HG02759 (cell line): ENCODE measurements around the gene MYLK.
"Not testable (repeated sequence)": the region's sequence is repeated elsewhere in the genome, so short reads cannot be mapped to it uniquely, and the experiment has no call there.

Experiments
- ATAC-seq: cut with Tn5 transposase; IDR thresholded peaks from one replicate; pipeline ENCODE4 v1.9.1; 2021; ENCODE audit warnings: mild to moderate bottlenecking, moderate library complexity; ENCODE audit not compliant: unreplicated experiment

Gene MYLK

DNA sequence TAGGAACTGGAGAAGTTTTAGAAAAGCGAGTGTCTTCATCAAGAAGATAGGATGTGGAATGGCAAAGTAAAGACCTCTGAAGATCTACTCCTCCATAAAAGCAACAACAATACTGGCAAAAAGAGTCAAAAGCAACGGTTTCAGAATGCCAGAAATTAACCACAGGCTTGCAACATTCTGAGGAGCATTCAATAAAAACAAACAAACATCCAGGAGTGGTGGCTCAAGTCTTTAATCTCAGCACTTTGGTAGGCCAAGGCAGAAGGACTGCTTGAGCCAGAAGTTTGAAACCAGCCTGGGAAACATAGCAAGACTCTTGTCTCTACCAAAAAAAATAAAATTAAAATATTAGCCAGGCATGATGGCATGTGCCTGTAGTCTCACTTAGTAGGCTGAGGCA is 156.1 kb downstream of the MYLK start:
- no peak for ATAC-seq

DNA sequence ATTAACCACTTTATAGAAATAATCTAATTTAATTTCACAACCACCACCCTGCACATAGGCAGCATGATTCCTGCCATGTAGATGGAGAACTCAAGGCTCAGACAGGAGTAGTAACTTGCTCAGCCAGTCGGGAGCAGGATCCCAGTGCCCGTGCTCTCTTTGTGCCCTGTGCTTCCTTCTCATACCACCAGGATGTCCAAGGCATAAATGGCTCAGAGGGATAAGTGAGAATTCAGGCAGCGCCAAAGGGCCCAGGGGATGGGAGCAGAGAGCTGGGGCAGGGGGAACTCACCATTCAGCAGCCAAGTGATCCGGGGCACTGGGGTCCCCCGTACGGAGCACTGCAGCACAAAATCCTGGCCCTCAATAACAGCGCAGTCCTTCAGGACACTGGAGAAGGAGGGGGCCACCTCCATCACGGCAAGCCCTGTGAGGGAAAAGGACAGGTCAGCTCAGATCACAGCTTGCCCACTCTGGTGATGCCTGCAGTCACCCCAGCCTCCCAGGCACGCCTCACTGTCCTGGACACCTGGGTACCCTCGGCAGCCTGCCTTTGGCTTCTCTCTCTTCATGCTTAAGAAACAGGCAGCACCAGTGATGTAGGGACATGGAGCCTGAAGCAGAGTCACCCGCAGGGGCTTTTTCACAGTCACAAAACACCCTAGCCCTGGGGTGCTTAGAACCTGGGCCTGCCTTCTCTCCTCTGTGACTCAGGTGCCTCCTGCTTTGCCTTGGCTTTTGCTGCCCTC is 158.3 kb downstream of the MYLK start:
- ATAC-seq, result no peak

DNA sequence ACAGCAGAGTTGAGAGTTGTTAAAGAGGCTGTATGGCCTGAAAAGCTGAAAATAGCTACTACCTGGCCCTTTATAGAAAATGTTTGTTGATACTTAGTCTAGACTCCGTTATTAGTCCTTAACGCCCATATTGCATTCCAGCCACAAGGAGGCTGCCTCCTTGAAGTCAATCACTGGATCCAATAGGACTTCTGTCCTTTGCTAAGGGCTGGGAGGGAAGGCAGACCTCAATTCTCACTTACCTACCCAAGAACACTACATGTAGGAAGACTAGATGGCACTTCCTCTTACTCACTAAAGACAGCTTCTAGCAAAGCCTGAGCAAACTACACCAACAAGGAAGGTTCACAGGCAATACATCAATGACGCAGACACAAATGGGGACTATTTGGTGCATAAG is 159.8 kb downstream of the MYLK start:
- no peak for ATAC-seq

DNA sequence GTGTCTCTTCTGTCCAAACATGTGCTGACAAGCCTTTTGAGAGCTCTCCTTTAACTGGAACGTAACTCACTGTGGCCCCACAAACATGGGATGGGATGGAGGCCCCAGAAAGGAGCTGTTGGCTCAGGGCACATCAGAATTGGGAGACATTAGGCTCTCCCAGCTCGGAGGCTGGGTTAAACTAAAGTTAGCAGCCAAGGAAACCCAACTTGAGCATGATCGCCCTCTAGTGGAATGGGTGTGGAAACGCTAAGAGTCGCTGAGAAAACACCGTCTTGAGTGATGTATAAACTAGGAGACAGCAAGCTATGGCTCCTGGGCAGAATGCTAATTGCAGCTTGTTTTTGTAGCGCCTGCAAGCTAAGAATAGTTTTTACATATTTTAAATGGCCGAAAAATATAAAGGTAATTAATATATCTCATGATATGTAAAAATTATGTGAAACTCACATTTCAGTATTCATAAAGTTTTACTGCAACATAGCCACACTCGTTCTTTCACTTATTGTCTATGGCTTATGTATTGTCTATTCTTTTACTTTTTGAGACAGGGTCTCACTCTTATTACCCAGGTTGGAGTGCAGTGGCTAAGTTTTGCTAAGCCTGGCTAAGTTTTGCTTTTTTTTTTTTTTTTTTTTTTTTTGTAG is 160.5 kb downstream of the MYLK start:
- ATAC-seq, result no peak

DNA sequence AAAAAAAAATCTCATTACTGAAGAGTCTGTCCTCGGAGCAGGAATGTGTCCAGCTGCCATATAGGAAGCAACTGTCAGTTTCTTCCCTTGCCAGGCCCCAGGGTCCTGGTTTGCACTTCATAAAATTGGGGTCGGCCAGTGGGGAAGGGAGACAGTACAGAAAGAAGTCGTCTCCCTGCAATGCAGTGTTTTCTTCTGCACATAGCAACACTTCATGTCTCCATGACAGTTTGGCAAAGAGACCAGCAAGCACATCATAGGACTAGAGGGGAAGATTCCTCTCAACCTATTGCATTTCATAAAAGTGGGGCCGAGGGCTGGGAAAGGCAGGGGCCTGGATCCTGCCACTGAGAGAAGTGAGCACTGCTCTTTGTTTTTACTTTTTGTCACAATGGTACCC is 161.1 kb downstream of the MYLK start:
- ATAC-seq, result no peak

DNA sequence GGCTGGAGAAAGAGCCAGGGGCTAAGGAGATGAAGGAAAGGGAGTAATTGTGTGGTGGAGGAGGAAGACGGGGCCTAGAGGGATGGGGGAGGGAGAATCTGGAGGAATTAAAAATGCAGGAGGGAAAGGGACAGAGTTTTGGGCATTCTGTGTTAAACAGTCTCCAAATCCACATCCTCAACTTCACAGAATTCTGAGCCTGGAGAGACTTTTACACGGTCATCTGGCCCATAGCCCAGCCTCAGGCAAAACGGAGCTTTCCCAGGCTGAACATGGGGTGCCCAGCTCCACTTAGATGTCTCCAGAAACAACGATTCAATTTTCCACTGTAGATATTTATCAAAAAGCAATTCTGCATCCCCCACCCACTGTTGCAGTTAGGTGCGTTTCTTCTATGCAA is 161.7 kb downstream of the MYLK start:
- ATAC-seq, result no peak

DNA sequence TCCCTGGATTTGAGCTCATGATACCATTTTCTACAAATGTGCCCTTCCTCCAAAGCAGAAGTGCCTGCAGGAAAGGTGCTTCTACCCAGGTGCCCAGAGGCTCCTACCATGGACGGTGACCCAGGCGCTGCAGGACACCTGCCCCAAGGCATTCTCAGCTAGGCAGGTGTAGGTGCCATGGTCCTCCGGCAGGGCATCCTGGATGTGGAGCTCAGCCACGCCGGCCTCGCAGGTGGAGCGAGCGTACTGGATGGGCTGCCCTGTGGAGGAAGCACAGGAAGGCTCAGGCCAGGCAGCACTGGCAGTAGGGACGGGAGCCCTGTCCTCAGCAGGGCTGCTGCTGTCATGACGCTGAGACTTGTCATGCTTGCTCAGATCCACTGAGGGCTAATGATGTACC is 162.1 kb downstream of the MYLK start:
- ATAC-seq, result no peak

DNA sequence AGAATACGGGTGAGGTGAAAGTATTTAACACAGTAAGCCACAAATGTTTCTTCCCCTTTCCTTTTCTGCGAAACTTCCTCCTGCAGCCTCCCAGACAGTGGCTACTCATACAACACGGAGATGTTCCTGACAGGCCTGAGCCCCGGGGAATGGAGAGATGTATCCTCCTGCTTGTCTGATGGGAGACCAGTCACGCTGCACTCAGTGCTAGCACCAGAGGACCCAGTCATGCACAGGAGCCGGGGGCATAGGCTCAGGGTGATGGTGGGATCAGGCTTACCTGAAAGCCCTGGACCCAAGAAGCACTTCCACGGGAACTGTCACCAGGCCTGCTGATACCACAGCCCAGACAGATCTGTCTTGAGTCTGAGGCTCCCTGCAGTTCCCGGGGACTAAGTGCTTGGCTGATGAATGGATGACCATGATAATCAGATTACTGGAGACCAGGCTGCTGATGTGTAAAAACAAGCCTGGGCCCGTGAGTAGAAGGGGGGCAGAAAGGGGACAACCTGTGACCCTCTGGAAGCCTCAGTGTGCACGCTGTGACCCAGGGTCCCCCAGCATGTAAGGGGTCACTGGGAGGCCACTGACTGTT is 162.9 kb downstream of the MYLK start:
- ATAC-seq, result not testable (repeated sequence)

DNA sequence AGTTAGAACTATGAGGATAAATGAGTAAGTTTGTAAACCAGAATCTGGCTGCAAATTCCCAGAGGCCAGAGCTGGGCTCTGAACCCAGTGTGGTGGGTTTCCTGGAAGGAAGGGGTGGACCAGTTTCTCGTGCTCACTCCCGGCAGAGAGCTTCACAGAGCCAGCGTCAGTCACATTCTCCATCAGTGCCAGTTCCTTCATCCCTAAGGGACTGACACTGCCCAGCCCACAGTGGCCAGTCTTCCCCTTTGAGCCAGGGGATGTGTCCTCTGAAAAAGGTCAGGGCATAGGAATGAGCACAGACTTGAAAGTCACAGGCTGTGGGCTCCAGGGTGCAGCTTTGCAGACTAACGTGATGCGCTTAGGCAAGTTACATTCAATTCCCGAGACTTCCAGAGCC is 163.5 kb downstream of the MYLK start:
- no peak for ATAC-seq

DNA sequence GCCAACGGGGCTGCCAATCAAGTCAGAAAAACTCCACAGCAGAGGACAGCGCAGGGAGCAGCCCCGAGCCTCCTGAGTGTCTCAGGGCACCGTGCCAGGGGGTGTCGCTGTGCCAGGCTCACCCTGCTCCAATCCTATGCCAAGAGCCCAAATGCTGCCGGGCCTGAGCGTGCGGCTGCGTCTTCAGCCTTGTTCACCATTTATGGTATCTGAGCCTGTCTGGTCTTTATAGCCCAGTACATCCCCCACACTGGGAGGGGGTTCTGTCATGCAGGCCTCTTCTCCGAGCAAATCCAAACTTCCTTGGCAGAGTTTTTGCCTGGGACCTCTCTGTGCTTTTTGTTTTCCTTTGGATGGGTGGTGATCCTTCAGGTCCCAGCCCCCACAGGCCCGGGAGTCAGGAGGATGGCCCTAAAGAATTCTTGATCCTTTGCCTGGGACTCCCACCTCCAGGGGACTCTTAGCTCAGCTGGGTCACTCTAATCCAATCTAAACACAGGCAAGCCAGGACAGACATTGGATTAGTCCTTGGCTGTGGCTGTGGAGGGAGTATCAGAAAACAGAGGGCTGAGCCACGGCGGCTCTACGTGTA is 164.2 kb downstream of the MYLK start:
- ATAC-seq, result no peak

DNA sequence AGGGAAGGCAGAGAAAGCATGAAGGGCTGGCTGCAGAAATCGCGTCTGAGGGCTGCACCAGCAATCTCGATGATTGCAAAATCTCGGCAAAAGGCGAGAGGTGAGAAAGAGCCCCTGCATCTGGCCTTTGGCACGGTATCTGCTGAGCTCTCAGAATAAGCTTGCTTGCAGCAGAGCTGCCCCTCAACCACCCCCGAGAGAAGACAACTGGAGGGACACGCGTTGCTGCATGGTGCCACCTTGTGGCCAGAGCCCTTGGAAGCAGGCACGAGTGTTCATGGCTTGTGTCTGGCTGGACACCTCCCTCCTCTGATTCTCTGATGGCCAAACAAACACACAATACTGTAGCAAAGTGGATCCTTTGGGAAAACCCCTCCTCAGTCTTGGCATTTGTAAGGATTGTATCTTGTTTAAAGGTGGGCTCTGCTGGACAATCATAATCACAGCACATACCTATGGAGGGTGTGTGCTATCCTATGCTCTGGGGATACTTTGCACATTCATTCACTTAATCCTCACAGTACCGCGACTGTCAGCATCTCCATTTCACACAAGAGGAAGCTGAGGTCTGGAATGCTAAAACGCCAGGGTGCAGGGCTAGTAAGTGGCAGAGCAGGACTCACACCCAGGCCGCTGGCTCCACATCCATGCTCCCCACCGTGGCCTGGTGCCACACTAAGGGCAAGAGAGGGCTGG is 164.9 kb downstream of the MYLK start:
- ATAC-seq, result not testable (repeated sequence)

DNA sequence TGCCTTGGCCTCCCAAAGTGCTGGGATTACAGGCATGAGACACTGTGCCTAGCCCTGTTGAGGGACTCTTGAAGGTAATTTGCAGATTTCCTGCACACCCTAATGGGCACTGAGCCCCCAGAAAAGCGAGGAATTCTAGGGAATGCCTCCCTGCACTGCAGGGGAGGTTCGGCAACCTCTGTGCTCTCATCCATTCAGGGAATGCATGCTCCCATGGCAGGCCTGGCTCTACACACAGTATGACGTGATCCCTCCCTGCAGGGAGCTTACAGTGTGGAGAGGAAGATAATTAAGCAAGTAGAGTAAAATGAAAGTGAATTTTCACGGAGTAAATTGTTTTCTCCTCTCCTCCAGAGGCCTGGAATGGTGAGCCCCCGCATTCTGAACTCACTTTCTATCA is 166.0 kb downstream of the MYLK start:
- no peak for ATAC-seq

DNA sequence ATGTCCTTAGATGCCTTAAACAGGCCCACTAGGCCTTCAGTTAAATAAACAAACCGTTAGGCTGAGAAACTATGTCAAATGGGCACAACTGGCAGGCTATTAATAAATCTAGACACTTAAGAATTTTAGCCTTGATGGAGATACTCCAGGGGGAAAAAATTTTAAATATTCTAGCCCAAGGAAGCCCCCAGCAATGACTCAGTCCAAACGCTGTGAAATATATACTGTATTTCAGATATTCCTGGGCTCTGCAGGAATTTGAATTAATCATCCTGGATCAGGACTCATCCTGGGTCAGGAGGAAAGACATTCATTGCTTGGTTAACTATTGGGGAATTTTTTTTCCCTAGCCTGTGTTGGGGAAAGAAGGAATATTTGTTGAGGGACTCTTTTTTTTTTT is 166.7 kb downstream of the MYLK start:
- not testable (repeated sequence) for ATAC-seq

DNA sequence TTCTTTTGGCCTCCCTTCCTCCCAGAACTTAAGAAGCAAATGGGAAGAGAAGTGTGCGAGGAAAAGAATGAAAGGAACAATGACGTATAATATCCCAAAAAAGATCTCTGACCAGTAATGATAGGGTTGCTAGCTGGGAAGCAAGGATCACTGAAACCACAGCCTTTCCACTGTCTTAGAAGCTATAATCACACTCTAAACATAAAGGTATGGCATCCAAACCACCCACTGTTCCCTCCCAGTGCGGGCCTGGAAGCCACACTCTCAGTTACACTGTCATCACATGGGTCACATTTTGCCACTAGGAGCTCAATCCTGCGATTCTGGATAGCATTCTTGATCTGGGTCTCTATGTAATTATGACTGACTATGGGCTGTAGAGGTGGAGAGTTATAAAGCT is 167.7 kb downstream of the MYLK start:
- no peak for ATAC-seq

DNA sequence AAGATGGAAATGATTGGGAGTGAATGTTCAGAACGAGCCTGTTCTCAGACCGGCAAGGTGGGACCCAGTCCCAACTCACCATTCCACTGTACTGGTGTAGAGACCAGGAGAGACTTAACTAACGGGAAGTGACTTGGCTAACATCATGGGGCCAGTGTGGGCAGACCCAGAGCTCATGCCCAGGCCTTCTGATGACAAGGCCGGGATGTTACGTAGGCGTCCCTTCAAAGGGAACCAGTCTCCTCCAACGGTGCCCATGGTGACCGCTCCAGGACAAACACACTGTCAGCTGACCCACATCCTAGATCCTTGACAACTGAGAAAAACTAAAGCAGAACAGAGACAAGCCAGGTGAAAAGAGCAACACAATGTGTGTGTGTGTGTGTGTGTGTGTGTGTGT is 170.9 kb downstream of the MYLK start:
- ATAC-seq, result no peak

DNA sequence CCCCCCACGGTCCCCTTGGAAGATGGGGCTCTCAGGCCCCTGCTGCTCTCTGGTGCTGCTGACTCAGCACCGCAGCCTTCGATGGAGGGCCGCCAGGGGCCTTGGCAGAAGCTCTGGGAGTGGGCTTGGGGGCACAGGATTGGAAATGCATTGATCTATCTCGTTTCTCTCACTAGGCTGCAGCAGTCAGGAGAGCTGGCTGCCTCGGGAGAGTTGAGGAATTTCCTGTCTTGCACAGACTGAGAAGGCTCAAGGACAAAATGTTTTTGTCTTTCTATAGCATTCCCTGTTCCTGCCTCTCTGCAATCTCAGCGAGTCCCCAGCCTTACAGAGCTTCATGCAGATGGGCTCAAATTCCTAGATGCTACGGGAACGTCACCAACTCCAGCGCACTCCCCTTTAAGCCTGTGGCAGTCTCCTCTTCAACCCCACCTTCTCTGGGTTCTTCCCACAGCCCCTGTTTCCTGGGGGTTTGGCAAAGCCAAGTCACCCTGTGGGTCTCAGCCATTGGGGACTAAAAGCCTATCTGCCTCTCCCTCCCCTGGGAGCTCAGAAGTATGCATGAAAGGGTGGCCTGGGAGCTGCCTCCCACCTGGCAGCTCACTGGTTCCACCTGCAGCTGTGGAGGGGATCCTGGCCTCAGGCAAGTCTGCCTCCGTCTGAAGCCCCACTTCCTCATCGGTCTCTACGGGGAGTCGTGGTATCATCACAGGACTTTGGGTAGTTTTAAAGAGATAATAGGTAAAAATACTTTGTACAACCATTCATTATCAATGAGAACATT is 171.9 kb downstream of the MYLK start:
- no peak for ATAC-seq

DNA sequence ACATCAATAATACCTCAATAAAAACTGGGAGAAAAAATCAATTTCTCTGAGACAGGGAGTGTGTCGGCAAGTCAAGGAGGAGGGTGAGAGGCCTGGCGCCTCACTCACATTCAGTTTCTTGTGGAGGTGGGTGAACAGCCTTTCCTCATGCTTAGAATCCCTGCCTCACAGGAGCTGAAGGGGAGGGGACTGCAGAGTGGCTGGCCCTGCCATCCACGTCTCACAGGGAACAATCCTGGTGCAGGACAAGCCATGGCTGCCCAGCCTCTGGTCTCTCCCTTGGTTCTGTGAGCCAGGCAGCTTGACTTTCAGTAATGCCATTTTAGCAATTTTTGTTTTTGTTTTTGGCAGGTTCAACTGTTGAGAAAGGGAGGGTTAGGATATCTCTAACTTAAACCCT is 172.8 kb downstream of the MYLK start:
- ATAC-seq, result no peak

DNA sequence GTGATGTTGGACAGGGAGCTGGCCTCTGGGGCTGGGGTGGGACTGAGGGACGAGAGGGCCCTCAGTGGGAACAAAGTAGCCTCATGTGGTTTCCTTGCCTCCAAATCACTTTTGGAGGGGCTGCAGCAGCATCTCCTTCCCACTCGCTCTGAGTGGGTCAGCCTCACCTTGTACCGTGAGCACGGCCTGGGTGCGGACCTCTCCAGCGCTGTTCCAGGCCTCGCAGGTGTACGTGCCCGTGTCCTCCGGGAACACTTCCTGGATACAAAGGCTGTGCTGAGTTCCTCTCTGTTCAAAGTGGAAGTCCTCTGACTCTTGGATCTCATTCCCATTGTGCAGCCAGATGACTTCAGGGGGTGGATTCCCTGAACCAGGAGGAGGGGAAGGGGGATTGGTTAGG is 175.6 kb downstream of the MYLK start:
- ATAC-seq, result no peak

DNA sequence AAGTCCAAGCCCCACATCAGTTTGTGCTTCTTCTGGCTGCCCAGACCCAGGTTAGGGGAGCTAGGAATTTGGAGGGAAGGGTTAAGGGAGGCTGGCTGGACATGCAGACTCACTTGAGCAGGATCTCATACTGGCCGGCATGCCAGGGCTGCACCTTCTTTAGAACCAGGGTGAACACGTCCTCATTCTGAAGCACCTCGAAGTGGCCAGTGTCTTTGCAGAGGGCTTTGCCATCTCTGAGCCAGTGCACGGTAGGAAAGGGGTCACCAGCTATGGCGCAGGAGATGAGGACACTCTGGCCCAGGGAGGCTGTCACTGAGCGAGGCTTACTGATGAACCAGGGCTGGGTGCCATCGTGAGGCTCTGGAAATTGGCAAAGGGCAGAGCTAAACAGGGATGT is 176.5 kb downstream of the MYLK start:
- ATAC-seq, result not testable (repeated sequence)

DNA sequence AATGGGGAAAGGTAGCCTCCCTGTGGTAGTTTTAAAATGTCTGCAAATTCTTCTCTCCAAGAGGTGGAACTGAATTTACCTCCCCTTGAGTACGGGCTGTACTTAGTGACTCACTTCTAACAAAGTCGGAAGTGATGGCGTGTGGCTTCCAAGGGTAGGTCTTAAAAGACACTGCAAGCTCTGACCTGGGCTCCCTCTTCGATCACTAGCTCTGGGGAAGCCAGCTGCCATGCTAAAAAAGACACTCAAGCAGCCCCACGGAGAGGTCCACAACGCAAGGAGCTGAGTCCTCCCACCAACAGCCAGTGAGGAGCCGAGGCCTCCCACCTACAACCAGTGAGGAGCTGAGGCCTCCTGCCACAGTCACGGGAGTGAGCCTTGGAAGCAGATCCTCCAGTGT is 177.3 kb downstream of the MYLK start:
- no peak for ATAC-seq
